ENCODE measurements around the gene CYSLTR2.

DNA sequence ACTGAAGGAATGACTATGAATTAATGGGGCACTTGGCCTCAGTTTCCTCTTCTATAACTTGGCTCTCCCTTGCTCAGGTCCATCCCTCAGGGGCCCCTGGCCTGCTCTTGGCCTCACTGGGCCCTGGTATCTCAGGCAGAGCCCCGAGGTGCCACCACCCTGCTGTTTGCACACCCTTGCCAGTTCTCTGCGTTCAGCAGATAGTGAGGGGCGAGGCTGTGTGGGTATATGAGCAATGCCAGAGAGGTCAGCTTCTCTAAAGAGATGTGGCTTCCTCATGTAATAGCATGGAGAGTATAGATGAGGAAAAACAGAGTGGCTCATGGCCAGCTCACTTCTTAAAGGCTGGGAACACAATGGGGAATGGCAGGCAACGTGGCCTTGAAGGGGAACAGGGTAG is 76.1 kb downstream of the CYSLTR2 start:
- TF ChIP-seq, protein P1, sequence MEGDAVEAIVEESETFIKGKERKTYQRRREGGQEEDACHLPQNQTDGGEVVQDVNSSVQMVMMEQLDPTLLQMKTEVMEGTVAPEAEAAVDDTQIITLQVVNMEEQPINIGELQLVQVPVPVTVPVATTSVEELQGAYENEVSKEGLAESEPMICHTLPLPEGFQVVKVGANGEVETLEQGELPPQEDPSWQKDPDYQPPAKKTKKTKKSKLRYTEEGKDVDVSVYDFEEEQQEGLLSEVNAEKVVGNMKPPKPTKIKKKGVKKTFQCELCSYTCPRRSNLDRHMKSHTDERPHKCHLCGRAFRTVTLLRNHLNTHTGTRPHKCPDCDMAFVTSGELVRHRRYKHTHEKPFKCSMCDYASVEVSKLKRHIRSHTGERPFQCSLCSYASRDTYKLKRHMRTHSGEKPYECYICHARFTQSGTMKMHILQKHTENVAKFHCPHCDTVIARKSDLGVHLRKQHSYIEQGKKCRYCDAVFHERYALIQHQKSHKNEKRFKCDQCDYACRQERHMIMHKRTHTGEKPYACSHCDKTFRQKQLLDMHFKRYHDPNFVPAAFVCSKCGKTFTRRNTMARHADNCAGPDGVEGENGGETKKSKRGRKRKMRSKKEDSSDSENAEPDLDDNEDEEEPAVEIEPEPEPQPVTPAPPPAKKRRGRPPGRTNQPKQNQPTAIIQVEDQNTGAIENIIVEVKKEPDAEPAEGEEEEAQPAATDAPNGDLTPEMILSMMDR (IDR thresholded peaks at IDR 0.05): no peak
- no peak for TF ChIP-seq POLR2A (IDR thresholded peaks at IDR 0.05)
